PC-9 (cell line): ENCODE measurements around the gene SRGAP3. TPM values are rescaled to one million over a fixed set of nuclear protein-coding genes. Genes with fewer than 3 reads are reported as not detected.

Experiments used
- BruUV-seq: library from RNA; stranded (reverse); fragments of 400-500 nt; replicated peaks from 2 replicates; lab custom pipeline; 2021; lab: Mats Ljungman, UMichigan
- CTCF ChIA-PET: fragments of 300-600 bp; sonication (Branson Sonifier 250); formaldehyde crosslinking; loops from one replicate; lab custom pipeline; 2022; ENCODE audit warnings: antibody characterized with exemption; lab: Charles Lee
- POLR2A ChIA-PET: fragments of 300-600 bp; sonication (Branson Sonifier 250); formaldehyde crosslinking; loops from one replicate; lab custom pipeline; 2022; ENCODE audit warnings: antibody characterized with exemption; ENCODE audit not compliant: unreplicated experiment; lab: Charles Lee
- DNase-seq, 2 experiments: peaks; one replicate each; pipeline versions ENCODE4 v3.0.0 to v3.0.0-alpha.2; 2015 to 2022; ENCODE audit warnings: mixed read lengths in 1 of 2
- H2AFZ ChIP-seq: fragments of 200-600 bp; sonication (generic); 2 replicates; pipeline ENCODE4 v1.8.1; 2017; ENCODE audit warnings: antibody characterized with exemption
- H3F3A ChIP-seq: fragments of 200-600 bp; sonication (generic); 2 replicates; pipeline ENCODE4 v1.8.1; 2017; ENCODE audit warnings: antibody characterized with exemption, mild to moderate bottlenecking, low read depth; ENCODE audit not compliant: insufficient read depth
- H3K27ac ChIP-seq: fragments of 200-600 bp; sonication (generic); 2 replicates; pipeline ENCODE4 v1.6.1; 2016; ENCODE audit warnings: mixed run types
- H3K27me3 ChIP-seq: fragments of 200-600 bp; sonication (generic); 2 replicates; pipeline ENCODE4 v1.6.1; 2016; ENCODE audit warnings: low read depth, mixed run types; ENCODE audit not compliant: insufficient read depth
- H3K36me3 ChIP-seq: fragments of 200-600 bp; sonication (generic); 2 replicates; pipeline ENCODE4 v1.6.1; 2016; ENCODE audit warnings: low read depth, mixed run types
- H3K4me1 ChIP-seq: fragments of 200-600 bp; sonication (generic); replicated peaks from 2 replicates; pipeline ENCODE4 v1.6.1; 2016; ENCODE audit warnings: mixed run types; ENCODE audit not compliant: insufficient read depth
- H3K4me2 ChIP-seq: fragments of 200-600 bp; sonication (generic); 2 replicates; pipeline ENCODE4 v1.6.1; 2017; ENCODE audit warnings: mixed run types
- H3K4me3 ChIP-seq: fragments of 200-600 bp; sonication (generic); 2 replicates; pipeline ENCODE4 v1.6.1; 2016; ENCODE audit warnings: mixed run types
- H3K79me2 ChIP-seq: fragments of 200-600 bp; sonication (generic); 2 replicates; pipeline ENCODE4 v1.6.1; 2017; ENCODE audit warnings: low read depth, mixed run types
- H3K9me2 ChIP-seq: fragments of 200-600 bp; sonication (generic); 2 replicates; pipeline ENCODE4 v1.8.1; 2017; ENCODE audit warnings: mild to moderate bottlenecking; ENCODE audit not compliant: insufficient read depth
- H3K9me3 ChIP-seq: fragments of 200-600 bp; sonication (generic); 2 replicates; pipeline ENCODE4 v1.8.1; 2016; ENCODE audit warnings: low read depth; ENCODE audit not compliant: insufficient read depth
- H4K20me1 ChIP-seq: fragments of 200-600 bp; sonication (generic); 2 replicates; pipeline ENCODE4 v1.8.1; 2017; ENCODE audit not compliant: insufficient read depth
- CTCF ChIP-seq: fragments of 200-600 bp; sonication (generic); conservative IDR thresholded peaks from 2 replicates; pipeline ENCODE4 v1.6.1; 2017; ENCODE audit warnings: mixed run types, antibody characterized with exemption, mild to moderate bottlenecking, moderate library complexity
- EZH2 ChIP-seq: fragments of 200-600 bp; sonication (generic); IDR thresholded peaks from 2 replicates; pipeline ENCODE4 v1.8.0; 2017; ENCODE audit warnings: antibody characterized with exemption, low read depth
- intact Hi-C: fragments of 100-400 bp; cut with micrococcal nuclease; formaldehyde crosslinking; loops from one replicate; pipeline ENCODE4 v1.10.0; 2022; ENCODE audit not compliant: unreplicated experiment
- total RNA-seq: library from RNA; stranded (reverse); gene quantifications from 2 replicates; pipeline ENCODE4 v1.2.3, GENCODE V29; 2021

SRGAP3 gene
- total RNA-seq, 1 experiment from 2014 or later, result 17.5 TPM

- no peak for DNase-seq
- H4K20me1 ChIP-seq, result no peaks in the 10 kb centered on the region
- no peaks in the 10 kb centered on the region for H3K9me3 ChIP-seq
- no peaks in the 10 kb centered on the region for H3K9me2 ChIP-seq
- TF ChIP-seq CTCF (no peak), EZH2 (no peak)
- no peak overlapping the region for H3K27ac ChIP-seq
- no peak overlapping the region for H3K4me3 ChIP-seq
- H3K4me1 ChIP-seq, result no peaks in the 10 kb centered on the region
- no peaks in the 10 kb centered on the region for H3K79me2 ChIP-seq
- CTCF ChIA-PET, result no interaction called here
- no peaks in the 10 kb centered on the region for H3K36me3 ChIP-seq
- H2AFZ ChIP-seq, result no peak overlapping the region
- intact Hi-C loops, result no loop called here
- H3K27me3 ChIP-seq, result no peaks in the 10 kb centered on the region
- H3F3A ChIP-seq, result no peaks in the 10 kb centered on the region
- POLR2A ChIA-PET, result no interaction called here
- BruUV-seq, result no TSS peak
- H3K4me2 ChIP-seq, result no peak overlapping the region
Observed at GRCh38 chr3:9113040-9113439, 136.4 kb downstream of the SRGAP3 start.

- H2AFZ ChIP-seq, result no peak overlapping the region
- no peaks in the 10 kb centered on the region for H3K9me3 ChIP-seq
- BruUV-seq, result no TSS peak
- H3K9me2 ChIP-seq, result no peaks in the 10 kb centered on the region
- H3K27ac ChIP-seq, result no peak overlapping the region
- no peaks in the 10 kb centered on the region for H3K79me2 ChIP-seq
- H3F3A ChIP-seq, result no peaks in the 10 kb centered on the region
- no peaks in the 10 kb centered on the region for H3K36me3 ChIP-seq
- no peaks in the 10 kb centered on the region for H3K27me3 ChIP-seq
- no peaks in the 10 kb centered on the region for H3K4me1 ChIP-seq
- TF ChIP-seq EZH2 (no peak), CTCF (no peak)
- no peak overlapping the region for H3K4me2 ChIP-seq
- ChIA-PET POLR2A (no interaction called here), CTCF (no interaction called here)
- no peak for DNase-seq
- H4K20me1 ChIP-seq, result no peaks in the 10 kb centered on the region
- intact Hi-C loops, result no loop called here
- H3K4me3 ChIP-seq, result no peak overlapping the region
Observed at GRCh38 chr3:9111866-9112265, 137.6 kb downstream of the SRGAP3 start.

- no peaks in the 10 kb centered on the region for H3K27me3 ChIP-seq
- no peaks in the 10 kb centered on the region for H3F3A ChIP-seq
- BruUV-seq, result no TSS peak
- no peak overlapping the region for H3K4me2 ChIP-seq
- CTCF ChIA-PET, result no interaction called here
- no peak overlapping the region for H2AFZ ChIP-seq
- no peaks in the 10 kb centered on the region for H3K36me3 ChIP-seq
- no peak overlapping the region for H3K27ac ChIP-seq
- H4K20me1 ChIP-seq, result no peaks in the 10 kb centered on the region
- no peaks in the 10 kb centered on the region for H3K79me2 ChIP-seq
- H3K9me2 ChIP-seq, result no peaks in the 10 kb centered on the region
- no peaks in the 10 kb centered on the region for H3K9me3 ChIP-seq
- no peaks in the 10 kb centered on the region for H3K4me1 ChIP-seq
- intact Hi-C loops, result no loop called here
- H3K4me3 ChIP-seq, result no peak overlapping the region
- POLR2A ChIA-PET, result no interaction called here
- DNase-seq, result no peak
- TF ChIP-seq EZH2, result no peak
Observed at GRCh38 chr3:9111417-9111816, 138.0 kb downstream of the SRGAP3 start.

- BruUV-seq, result no TSS peak
- DNase-seq, result no peak
- H3K9me2 ChIP-seq, result no peaks in the 10 kb centered on the region
- no peaks in the 10 kb centered on the region for H3K9me3 ChIP-seq
- no peaks in the 10 kb centered on the region for H4K20me1 ChIP-seq
- no peak overlapping the region for H3K4me3 ChIP-seq
- CTCF ChIA-PET, result no interaction called here
- H3K4me2 ChIP-seq, result no peak overlapping the region
- no peaks in the 10 kb centered on the region for H3K79me2 ChIP-seq
- H3F3A ChIP-seq, result no peaks in the 10 kb centered on the region
- POLR2A ChIA-PET, result no interaction called here
- intact Hi-C loops, result no loop called here
- no peaks in the 10 kb centered on the region for H3K27me3 ChIP-seq
- H3K27ac ChIP-seq, result no peak overlapping the region
- TF ChIP-seq CTCF (no peak), EZH2 (no peak)
- H3K36me3 ChIP-seq, result no peaks in the 10 kb centered on the region
- H3K4me1 ChIP-seq, result no peaks in the 10 kb centered on the region
- H2AFZ ChIP-seq, result no peak overlapping the region
Observed at GRCh38 chr3:9110802-9111201, 138.6 kb downstream of the SRGAP3 start.
